Mesendoderm (in vitro differentiated cells): ENCODE measurements around the gene CLIC6.
"Not testable (repeated sequence)": the region's sequence is repeated elsewhere in the genome, so short reads cannot be mapped to it uniquely, and the experiment has no call there.

Experiments
- DNase-seq: peaks from one replicate; pipeline ENCODE4 v3.0.0; 2013
- H2AK5ac ChIP-seq: 2 replicates; pipeline ENCODE4 v1.6.1; 2013; ENCODE audit warnings: low read length, inconsistent platforms
- H2BK120ac ChIP-seq: 2 replicates; pipeline ENCODE4 v1.6.1; 2013; ENCODE audit warnings: low read depth, mild to moderate bottlenecking, low read length, moderate library complexity, mixed read lengths
- H2BK15ac ChIP-seq: replicated peaks from 2 replicates; pipeline ENCODE4 v1.6.1; 2013; ENCODE audit warnings: low read depth, mild to moderate bottlenecking, moderate library complexity
- H2BK5ac ChIP-seq: 2 replicates; pipeline ENCODE4 v1.6.1; 2013; ENCODE audit warnings: low read length, inconsistent platforms
- H3K18ac ChIP-seq: 2 replicates; pipeline ENCODE4 v1.6.1; 2013; ENCODE audit warnings: mild to moderate bottlenecking, low read length, mixed read lengths
- H3K23ac ChIP-seq: one replicate; pipeline ENCODE4 v1.6.1; 2013; ENCODE audit warnings: low read length
- H3K27ac ChIP-seq: 2 replicates; pipeline ENCODE4 v1.5.1; 2013; ENCODE audit warnings: low read depth, mild to moderate bottlenecking, inconsistent platforms, low read length, moderate library complexity
- H3K27me3 ChIP-seq: 2 replicates; pipeline ENCODE4 v1.6.1; 2013; ENCODE audit warnings: low read length, control low read depth, mild to moderate bottlenecking, inconsistent platforms; ENCODE audit not compliant: insufficient read depth, poor library complexity
- H3K36me3 ChIP-seq: 2 replicates; pipeline ENCODE4 v1.6.1; 2013; ENCODE audit warnings: low read length, inconsistent platforms; ENCODE audit not compliant: control insufficient read depth, insufficient read depth
- H3K4ac ChIP-seq: one replicate; pipeline ENCODE4 v1.6.1; 2013; ENCODE audit warnings: low read depth, mild to moderate bottlenecking, low read length, moderate library complexity
- H3K4me1 ChIP-seq: 2 replicates; pipeline ENCODE4 v1.6.1; 2013; ENCODE audit warnings: low read depth, low read length, inconsistent platforms; ENCODE audit not compliant: control insufficient read depth
- H3K4me2 ChIP-seq: 2 replicates; pipeline ENCODE4 v1.6.1; 2013; ENCODE audit warnings: low read length
- H3K4me3 ChIP-seq: 2 replicates; pipeline ENCODE4 v1.5.1; 2013; ENCODE audit warnings: mild to moderate bottlenecking, low read length
- H3K56ac ChIP-seq: one replicate; pipeline ENCODE4 v1.6.1; 2013; ENCODE audit warnings: low read length
- H3K79me1 ChIP-seq: 2 replicates; pipeline ENCODE4 v1.6.1; 2013; ENCODE audit warnings: low read length, inconsistent platforms
- H3K79me2 ChIP-seq: 2 replicates; pipeline ENCODE4 v1.6.1; 2013; ENCODE audit warnings: mild to moderate bottlenecking, low read length; ENCODE audit not compliant: control insufficient read depth, insufficient read depth
- H3K9ac ChIP-seq: 2 replicates; pipeline ENCODE4 v1.6.1; 2013; ENCODE audit warnings: low read length, inconsistent platforms
- H4K5ac ChIP-seq: one replicate; pipeline ENCODE4 v1.6.1; 2013; ENCODE audit warnings: low read length
- H4K8ac ChIP-seq: one replicate; pipeline ENCODE4 v1.6.1; 2013; ENCODE audit warnings: low read depth, mild to moderate bottlenecking, control low read depth, low read length, moderate library complexity
- WGBS: extraction: QIAGEN DNeasy Blood & Tissue Kit; methylation state at CpG from one replicate; pipeline ENCODE4 v1.1.7; 2013; ENCODE audit warnings: low lambda C conversion rate, missing lambda C conversion rate; ENCODE audit not compliant: insufficient coverage; ENCODE audit errors: extremely low coverage; 5-methylcytosine and 5-hydroxymethylcytosine counted together

Gene CLIC6

DNA sequence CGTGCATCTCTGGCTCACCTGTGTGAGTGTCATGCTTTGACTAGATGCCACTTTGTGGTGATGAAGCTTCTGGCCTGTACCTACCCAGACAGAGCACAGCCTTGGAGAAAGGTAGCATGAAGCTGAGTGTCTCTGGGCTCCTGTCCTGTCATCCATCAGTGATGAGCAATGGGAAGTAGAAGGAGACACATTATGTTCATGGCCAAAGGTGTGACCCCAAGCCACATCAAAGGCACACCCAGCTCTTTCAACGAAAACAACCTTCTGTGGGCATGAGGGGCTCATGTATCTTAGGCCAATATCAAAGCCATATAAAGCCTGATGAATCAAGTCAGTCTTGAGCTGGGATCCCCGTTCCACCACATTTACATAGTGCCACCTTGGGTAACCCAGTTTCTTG is 1.0 kb upstream of the CLIC6 start:
- DNase-seq = no peak
- WGBS = no CpG with 5 or more reads among the region's 3 CpGs
- H4K8ac ChIP-seq = no peak overlapping the region
- no peak overlapping the region for H2AK5ac ChIP-seq
- H3K4me2 ChIP-seq = no peak overlapping the region
- no peaks in the 10 kb centered on the region for H3K79me2 ChIP-seq
- H3K4me1 ChIP-seq = no peaks in the 10 kb centered on the region
- no peak overlapping the region for H3K4me3 ChIP-seq
- no peak overlapping the region for H2BK120ac ChIP-seq
- H4K5ac ChIP-seq = no peak overlapping the region
- no peak overlapping the region for H2BK5ac ChIP-seq
- no peak overlapping the region for H3K56ac ChIP-seq
- no peak overlapping the region for H3K9ac ChIP-seq
- H3K23ac ChIP-seq = no peak overlapping the region
- no peak overlapping the region for H3K18ac ChIP-seq
- no peak overlapping the region for H2BK15ac ChIP-seq
- no peak overlapping the region for H3K27ac ChIP-seq
- H3K36me3 ChIP-seq = no peaks in the 10 kb centered on the region
- no peaks in the 10 kb centered on the region for H3K79me1 ChIP-seq
- H3K27me3 ChIP-seq = peaks cover 22% of the 10 kb centered on the region
- H3K4ac ChIP-seq = no peak overlapping the region

- H4K5ac ChIP-seq = no peak overlapping the region
- H3K23ac ChIP-seq = no peak overlapping the region
- no peak overlapping the region for H3K18ac ChIP-seq
- H3K4me2 ChIP-seq = peak overlapping the region; percentile 34
- H2BK5ac ChIP-seq = no peak overlapping the region
- no peak overlapping the region for H3K4me3 ChIP-seq
- H3K4ac ChIP-seq = no peak overlapping the region
- H3K9ac ChIP-seq = peak overlapping the region; percentile 10
- H3K36me3 ChIP-seq = no peaks in the 10 kb centered on the region
- no peak overlapping the region for H3K27ac ChIP-seq
- H3K79me2 ChIP-seq = no peaks in the 10 kb centered on the region
- whole genome bisulfite sequencing = no CpG with 5 or more reads among the region's 74 CpGs
- H3K79me1 ChIP-seq = no peaks in the 10 kb centered on the region
- peak; percentile 44 for DNase-seq
- peaks cover 22% of the 10 kb centered on the region for H3K27me3 ChIP-seq
- H3K4me1 ChIP-seq = no peaks in the 10 kb centered on the region
- peak overlapping the region; percentile 44 for H3K56ac ChIP-seq
- no peak overlapping the region for H2AK5ac ChIP-seq
- H2BK15ac ChIP-seq = no peak overlapping the region
- no peak overlapping the region for H4K8ac ChIP-seq
- no peak overlapping the region for H2BK120ac ChIP-seq
These were observed 520 bp downstream of the CLIC6 start for GRCh38 chr21:34669149-34669879.

DNA sequence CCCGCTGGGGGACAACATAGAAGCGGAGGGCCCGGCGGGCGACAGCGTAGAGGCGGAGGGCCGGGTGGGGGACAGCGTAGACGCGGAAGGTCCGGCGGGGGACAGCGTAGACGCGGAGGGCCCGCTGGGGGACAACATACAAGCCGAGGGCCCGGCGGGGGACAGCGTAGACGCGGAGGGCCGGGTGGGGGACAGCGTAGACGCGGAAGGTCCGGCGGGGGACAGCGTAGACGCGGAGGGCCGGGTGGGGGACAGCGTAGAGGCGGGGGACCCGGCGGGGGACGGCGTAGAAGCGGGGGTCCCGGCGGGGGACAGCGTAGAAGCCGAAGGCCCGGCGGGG is 1.1 kb downstream of the CLIC6 start:
- H3K9ac ChIP-seq, H4K8ac ChIP-seq, H3K23ac ChIP-seq, H3K79me2 ChIP-seq, DNase-seq, H3K27ac ChIP-seq, H3K4me1 ChIP-seq, H2AK5ac ChIP-seq, H2BK5ac ChIP-seq, H3K36me3 ChIP-seq, H2BK120ac ChIP-seq, H3K79me1 ChIP-seq, H3K4ac ChIP-seq, H4K5ac ChIP-seq, H3K4me3 ChIP-seq, H2BK15ac ChIP-seq: not testable (repeated sequence)
- WGBS = no CpG with 5 or more reads among the region's 46 CpGs
- H3K56ac ChIP-seq = peak overlapping the region; percentile 70
- peak overlapping the region; percentile 34 for H3K18ac ChIP-seq
- H3K4me2 ChIP-seq = peak overlapping the region; percentile 34
- peaks cover 22% of the 10 kb centered on the region for H3K27me3 ChIP-seq

GRCh38 chr21:34670220-34670961 is 1.6 kb downstream of the CLIC6 start:
- no peak overlapping the region for H2AK5ac ChIP-seq

GRCh38 chr21:34670962-34671348 is 2.2 kb downstream of the CLIC6 start:
- H3K27ac ChIP-seq = no peak overlapping the region
- H3K27me3 ChIP-seq = peaks cover 22% of the 10 kb centered on the region
- no peak overlapping the region for H3K9ac ChIP-seq
- peak; percentile 43 for DNase-seq
- no peak overlapping the region for H4K8ac ChIP-seq
- H3K4me3 ChIP-seq = no peak overlapping the region
- no peak overlapping the region for H2BK15ac ChIP-seq
- H2BK5ac ChIP-seq = no peak overlapping the region
- H3K18ac ChIP-seq = no peak overlapping the region
- no peaks in the 10 kb centered on the region for H3K79me2 ChIP-seq
- H2BK120ac ChIP-seq = no peak overlapping the region
- no CpG with 5 or more reads among the region's 8 CpGs for WGBS
- H2AK5ac ChIP-seq = no peak overlapping the region
- no peak overlapping the region for H3K56ac ChIP-seq
- H3K36me3 ChIP-seq = no peaks in the 10 kb centered on the region
- H3K4ac ChIP-seq = no peak overlapping the region
- H3K23ac ChIP-seq = no peak overlapping the region
- H3K4me2 ChIP-seq = peak overlapping the region; percentile 81
- H3K79me1 ChIP-seq = no peaks in the 10 kb centered on the region
- no peaks in the 10 kb centered on the region for H3K4me1 ChIP-seq
- H4K5ac ChIP-seq = no peak overlapping the region

More at GRCh38 chr21:34670220-34670961, 1.6 kb downstream of the CLIC6 start:
- Histone ChIP-seq H3K56ac (peak overlapping the region; percentile 70), H3K4me1 (no peaks in the 10 kb centered on the region), H2BK5ac (no peak overlapping the region), H4K8ac (no peak overlapping the region), H4K5ac (no peak overlapping the region), H3K27me3 (peaks cover 22% of the 10 kb centered on the region), H3K27ac (no peak overlapping the region), H3K23ac (no peak overlapping the region), H3K9ac (peak overlapping the region; percentile 29), H3K4ac (no peak overlapping the region), H3K4me3 (no peak overlapping the region), H3K79me2 (no peaks in the 10 kb centered on the region), H3K4me2 (peak overlapping the region; percentile 81), H3K18ac (peak overlapping the region; percentile 34), H3K79me1 (no peaks in the 10 kb centered on the region), H2BK15ac (no peak overlapping the region), H3K36me3 (no peaks in the 10 kb centered on the region), H2BK120ac (no peak overlapping the region)
- WGBS = no CpG with 5 or more reads among the region's 70 CpGs
- peak; percentile 66 for DNase-seq
